GM18519 (cell line): ENCODE results near the gene LFNG.
A peak's percentile ranks its signal among the peaks of the same experiment; 100 is the strongest.
"Not testable (repeated sequence)": the region's sequence is repeated elsewhere in the genome, so short reads cannot be mapped to it uniquely, and the experiment has no call there.

Experiments
- ATAC-seq: cut with Tn5 transposase; IDR thresholded peaks from one replicate; pipeline ENCODE4 v1.9.1; 2021; ENCODE audit warnings: mild to moderate bottlenecking, moderate library complexity; ENCODE audit not compliant: unreplicated experiment, low FRiP score

Gene LFNG

DNA sequence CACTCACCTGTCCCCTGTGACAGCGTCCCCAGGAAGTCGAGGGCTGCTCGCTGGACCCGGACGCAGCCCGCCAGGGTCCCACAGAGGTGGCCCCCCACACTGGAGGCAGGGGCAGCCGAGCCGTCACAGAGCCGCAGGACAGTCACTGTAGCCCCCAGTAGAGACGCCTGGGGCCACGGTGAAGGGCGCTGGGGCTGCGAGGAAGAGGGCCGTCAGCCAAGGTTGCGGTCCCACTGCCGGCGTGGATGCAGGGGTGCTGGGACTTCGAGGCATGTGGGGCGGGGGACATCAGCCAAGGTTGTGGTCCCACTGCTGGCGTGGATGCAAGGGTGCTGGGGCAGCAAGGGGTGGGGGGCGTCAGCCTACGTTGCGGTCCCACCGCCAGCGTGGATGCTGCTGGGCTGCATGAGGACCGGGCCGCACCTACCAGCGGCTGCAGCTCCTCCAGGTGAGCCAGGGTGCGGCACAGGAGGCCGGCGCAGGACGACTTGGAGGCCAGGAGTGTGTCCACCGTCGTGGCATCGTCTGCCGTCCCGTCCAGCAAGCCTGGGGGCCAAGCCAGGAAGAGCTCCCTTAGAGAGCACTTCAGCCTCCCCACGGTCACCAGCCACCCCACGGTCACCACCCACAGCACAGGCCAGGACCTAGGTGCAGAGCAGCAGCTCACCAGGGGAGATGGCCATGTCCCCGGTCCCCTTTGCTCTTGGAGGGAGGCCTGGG lies 21.9 kb downstream of the LFNG start:
- ATAC-seq: no peak

GRCh38 chr7:2542011-2542915 lies 22.7 kb downstream of the LFNG start:
- ATAC-seq: no peak

GRCh38 chr7:2542916-2543871 lies 23.6 kb downstream of the LFNG start:
- no peak for ATAC-seq

GRCh38 chr7:2544541-2545188 lies 25.1 kb downstream of the LFNG start:
- ATAC-seq: no peak

DNA sequence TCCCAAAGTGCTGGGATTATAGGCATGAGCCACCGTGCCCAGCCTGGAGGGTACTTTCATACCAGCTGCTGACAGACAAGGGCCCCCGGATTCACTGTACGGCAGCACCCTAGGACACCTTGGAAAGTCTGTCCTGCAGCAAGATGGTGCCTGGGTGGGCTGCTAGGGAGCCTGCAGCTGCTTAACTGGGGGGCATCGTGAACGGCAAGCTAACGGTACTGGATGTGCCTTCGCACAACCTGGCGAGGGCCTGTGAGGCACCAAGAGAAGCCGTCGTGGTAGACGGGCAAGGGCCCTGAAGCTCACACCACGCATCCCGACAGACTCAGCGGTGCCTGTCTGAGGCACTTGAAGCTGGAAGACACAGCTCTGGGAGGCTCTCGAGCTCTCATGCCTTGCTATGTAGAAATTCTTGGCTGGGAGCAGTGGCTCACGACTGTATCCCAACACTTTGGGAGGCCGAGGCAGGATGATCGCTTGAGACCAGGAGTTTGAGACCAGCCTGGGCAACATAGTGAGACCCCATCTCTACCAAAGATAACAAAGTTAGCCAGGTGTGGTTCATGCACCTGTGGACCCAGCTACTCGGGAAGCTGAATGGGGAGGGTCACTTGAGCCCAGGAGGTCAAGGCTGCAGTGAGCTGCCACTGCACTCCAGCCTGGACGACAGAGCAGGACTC lies 26.3 kb downstream of the LFNG start:
- no peak for ATAC-seq

DNA sequence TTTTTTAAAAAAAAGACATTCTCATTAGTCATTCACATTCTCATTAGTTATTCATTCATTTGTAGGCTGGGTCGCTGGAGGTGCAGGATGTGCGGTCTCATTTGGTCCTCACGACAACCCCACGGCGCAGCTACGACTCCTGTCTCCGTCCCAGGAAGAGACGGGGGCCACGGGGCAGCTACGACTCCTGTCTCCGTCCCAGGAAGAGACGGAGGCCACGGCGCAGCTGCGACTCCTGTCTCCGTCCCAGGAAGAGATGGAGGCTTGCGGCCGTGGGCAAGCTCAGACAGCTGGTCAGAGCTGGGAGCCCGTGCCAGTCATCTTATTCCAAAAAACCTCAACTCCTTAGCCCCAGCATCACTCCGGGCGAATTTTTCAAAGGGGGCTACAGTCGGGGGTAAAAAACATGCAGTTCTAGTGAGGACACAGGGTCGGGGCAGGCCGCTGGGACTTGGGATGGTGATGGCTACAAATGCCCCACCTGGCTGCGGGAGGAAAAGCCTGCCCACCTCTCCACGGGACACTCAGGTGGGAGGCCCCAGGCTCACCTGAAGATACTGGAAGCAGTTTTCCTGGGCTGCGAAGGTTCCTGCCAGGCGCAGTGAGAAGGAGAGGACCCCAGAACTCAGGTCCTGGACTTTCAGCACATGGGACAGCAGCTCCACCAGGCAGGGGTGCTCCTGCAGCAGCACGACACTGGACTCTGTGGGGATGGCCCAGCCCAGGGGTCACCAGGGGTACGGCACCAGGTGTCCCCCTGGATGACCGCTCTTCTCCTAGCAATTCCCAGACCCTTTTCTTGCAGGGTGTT lies 27.4 kb downstream of the LFNG start:
- ATAC-seq: no peak

DNA sequence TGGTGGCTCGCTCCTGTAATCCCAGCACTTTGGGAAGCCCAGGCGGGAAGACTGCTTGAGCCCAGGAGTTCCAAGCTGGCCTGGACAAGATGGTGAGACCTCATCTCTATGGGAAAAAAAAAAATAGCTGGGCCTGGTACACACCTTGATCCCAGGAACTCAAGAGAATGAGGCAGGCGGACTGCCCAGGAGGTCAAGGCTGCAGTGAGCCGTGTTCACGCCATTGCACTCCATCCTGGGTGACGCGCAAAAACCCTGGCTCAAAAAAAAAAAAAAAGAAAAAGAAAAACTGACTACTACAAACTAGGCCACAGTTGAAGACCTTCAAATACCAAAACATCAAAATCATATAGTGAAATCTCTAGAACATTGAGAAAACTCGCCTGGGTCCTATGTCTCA lies 31.8 kb downstream of the LFNG start:
- no peak for ATAC-seq

DNA sequence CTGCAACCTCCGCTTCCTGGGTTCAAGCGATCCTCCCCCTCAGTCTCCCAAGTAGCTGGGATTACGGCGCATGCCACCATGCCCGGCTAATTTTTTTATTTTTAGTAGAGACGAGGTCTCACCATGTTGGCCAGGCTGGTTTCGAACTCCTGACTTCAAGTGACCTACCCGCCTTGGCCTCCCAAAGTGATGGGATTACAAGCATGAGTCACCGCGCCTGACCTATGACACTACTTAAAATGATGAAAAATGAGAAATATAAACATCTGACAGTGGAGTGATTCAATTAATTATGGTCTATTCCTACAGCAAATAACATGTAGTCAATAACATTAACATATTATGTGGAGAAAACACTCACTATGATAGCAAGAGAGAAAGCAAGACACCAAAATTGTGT lies 33.5 kb downstream of the LFNG start:
- ATAC-seq: no peak

DNA sequence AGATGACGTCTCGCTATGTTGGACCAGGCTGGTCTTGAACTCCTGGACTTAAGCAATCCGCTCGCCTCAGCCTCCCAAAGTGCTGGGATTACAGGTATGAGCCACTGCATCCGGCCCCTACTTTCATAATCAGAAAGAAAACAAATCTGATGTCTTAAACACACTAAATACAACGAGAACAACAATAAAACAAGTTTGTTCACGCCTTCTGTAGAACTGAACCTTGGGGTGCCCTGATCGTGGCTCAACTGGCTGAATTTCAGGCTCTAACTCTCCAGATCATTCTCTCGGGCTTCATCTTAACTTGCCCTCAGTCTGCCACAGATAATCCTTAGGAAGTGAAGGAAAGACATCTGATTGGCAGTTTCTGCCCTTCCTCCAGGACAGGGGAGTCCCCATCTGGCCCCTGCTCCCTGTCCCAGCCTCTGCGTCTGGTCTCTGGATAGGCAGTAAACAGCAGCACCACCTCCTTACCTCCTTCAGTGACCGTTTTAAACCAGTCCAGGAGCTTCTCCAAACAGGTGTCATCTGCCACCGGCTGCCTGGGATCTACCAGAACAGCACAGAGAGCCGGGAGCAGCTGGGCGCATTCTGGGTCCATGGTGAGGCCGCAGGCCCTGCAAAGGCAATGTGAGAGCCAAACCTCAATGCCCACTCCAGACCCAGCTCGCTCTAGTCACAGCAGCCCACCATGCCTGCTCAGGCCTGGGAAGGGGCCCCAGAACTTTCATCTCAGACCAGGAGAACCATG lies 34.4 kb downstream of the LFNG start:
- ATAC-seq: no peak

DNA sequence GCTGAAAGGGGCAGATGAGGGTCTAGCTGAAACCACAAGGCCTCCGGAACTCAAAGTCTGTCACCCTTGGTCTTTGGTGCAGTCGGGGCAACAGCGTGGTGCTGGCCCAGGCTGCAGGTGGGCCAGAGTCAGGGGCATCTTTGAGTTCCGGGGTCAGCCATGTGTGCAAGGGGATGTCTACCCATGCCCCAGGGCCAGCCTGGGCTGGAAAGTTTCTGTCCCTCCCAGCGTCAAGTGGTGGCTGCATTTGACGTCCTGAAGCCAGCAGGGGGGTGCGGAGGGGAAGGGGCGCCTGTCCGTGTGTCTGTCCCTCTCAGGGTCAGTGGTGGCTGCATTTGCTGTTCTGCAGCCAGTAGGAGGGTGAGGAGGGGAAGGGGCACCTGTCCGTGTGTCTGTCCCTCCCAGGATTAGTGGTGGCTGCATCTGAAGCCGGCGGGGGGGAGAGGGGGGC lies 35.1 kb downstream of the LFNG start:
- ATAC-seq: no peak

- ATAC-seq: peak; percentile 40
Measured at GRCh38 chr7:2555121-2556052, 35.8 kb downstream of the LFNG start, which contains the start of gene BRAT1. TSS of gene BRAT1 (minus strand) at chr7:2555524. CDS start at chr7:2554431, 1,093 bp downstream.

GRCh38 chr7:2558629-2559282 lies 39.2 kb downstream of the LFNG start, which contains the start of gene IQCE:
TSS of gene IQCE (plus strand) at chr7:2558979. CDS start at chr7:2559182, 203 bp downstream.
- peak; percentile 54 for ATAC-seq

GRCh38 chr7:2559283-2559950 lies 39.8 kb downstream of the LFNG start:
- peak; percentile 15 for ATAC-seq

DNA sequence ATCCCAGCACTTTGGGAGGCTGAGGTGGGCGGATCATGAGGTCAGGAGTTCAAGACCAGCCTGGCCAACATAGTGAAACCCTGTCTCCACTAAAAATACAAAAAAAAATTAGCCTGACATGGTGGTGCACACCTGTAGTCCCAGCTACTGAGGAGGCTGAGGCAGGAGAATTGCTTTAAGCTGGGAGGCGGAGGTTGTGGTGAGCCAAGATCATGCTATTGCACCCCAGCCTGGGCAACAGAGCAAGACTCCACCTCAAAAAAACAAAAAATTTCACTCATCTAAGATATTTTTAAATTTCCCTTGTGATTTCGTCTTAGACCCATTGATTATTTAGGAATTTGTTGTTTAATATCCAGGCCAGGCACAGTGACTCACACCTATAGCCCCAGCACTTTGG lies 44.4 kb downstream of the LFNG start:
- not testable (repeated sequence) for ATAC-seq

GRCh38 chr7:2564970-2565540 lies 45.5 kb downstream of the LFNG start:
- no peak for ATAC-seq
